Left renal cortex interstitium (tissue), 4 donors: ENCODE measurements around the gene TNFRSF1B. TPM values are rescaled to one million over a fixed set of nuclear protein-coding genes. Genes with fewer than 3 reads are reported as not detected.

ENCODE experiments used
- DNase-seq, 4 donors: peaks; one replicate each; pipeline ENCODE4 v3.0.0-alpha.2; 2013; ENCODE audit warnings: low read depth in 4 of 4, low spot score in 2 of 4, missing footprints in 1 of 4
- polyA plus RNA-seq, 4 donors: library from polyadenylated mRNA; unstranded; fragments of 120-200 nt; gene quantifications; one replicate each; pipeline ENCODE4 v1.2.1, GENCODE V29; 2013; ENCODE audit not compliant: insufficient read length in 4 of 4

TNFRSF1B gene
- polyA plus RNA-seq, 4 donors: 5.9 to 7.7 (median 6.7) TPM

DNA sequence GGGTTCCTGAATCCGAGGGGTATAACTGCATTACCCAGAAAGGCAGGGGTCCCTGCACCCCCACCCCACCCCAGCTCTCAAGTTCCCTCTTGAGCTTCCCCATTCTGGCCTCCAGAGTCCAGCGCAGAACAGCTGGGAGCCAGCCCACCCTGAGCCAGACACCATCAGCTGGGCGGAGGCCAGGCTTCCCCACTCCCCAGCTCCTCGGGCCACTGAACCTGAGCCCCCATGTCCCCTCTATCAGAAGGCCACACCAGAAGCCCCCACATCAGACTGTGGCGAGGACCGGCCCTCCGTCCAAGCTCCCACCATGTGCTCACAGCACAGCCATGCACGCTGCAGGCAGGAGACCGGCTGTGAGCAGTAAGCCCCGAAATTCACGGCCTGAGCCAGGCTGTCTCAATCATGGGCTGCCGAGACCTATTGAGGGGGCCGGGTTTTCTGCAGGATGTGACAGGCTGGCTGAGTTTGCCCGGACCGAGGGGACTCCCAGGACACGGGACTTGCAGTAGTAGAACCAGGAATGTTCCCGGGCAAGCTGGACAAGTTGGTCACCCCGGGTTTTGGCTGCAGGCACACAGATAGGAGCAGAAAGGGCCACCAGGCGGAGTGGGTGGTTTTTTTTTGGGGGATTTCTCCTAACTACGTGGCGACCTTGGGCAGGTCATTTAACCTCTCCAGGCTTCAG is 25.5 kb upstream of the TNFRSF1B start:
- DNase-seq: no peak

DNA sequence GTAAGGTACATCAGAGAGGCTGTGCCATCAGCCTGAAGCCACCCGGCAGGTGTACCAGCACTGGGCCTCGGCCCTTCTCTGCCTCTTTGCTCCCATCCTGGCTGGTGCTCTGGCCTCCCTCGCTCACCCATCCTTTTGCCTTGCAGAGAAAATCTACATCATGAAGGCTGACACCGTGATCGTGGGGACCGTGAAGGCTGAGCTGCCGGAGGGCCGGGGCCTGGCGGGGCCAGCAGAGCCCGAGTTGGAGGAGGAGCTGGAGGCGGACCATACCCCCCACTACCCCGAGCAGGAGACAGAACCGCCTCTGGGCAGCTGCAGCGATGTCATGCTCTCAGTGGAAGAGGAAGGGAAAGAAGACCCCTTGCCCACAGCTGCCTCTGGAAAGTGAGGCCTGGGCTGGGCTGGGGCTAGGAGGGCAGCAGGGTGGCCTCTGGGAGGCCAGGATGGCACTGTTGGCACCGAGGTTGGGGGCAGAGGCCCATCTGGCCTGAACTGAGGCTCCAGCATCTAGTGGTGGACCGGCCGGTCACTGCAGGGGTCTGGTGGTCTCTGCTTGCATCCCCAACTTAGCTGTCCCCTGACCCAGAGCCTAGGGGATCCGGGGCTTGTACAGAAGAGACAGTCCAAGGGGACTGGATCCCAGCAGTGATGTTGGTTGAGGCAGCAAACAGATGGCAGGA is 24.5 kb upstream of the TNFRSF1B start:
- no peak for DNase-seq

DNA sequence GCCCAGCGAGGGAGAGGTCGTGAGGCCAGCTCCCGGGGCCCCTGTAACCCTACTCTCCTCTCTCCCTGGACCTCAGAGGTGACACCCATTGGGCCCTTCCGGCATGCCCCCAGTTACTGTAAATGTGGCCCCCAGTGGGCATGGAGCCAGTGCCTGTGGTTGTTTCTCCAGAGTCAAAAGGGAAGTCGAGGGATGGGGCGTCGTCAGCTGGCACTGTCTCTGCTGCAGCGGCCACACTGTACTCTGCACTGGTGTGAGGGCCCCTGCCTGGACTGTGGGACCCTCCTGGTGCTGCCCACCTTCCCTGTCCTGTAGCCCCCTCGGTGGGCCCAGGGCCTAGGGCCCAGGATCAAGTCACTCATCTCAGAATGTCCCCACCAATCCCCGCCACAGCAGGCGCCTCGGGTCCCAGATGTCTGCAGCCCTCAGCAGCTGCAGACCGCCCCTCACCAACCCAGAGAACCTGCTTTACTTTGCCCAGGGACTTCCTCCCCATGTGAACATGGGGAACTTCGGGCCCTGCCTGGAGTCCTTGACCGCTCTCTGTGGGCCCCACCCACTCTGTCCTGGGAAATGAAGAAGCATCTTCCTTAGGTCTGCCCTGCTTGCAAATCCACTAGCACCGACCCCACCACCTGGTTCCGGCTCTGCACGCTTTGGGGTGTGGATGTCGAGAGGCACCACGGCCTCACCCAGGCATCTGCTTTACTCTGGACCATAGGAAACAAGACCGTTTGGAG is 23.7 kb upstream of the TNFRSF1B start:
- DNase-seq: no peak

DNA sequence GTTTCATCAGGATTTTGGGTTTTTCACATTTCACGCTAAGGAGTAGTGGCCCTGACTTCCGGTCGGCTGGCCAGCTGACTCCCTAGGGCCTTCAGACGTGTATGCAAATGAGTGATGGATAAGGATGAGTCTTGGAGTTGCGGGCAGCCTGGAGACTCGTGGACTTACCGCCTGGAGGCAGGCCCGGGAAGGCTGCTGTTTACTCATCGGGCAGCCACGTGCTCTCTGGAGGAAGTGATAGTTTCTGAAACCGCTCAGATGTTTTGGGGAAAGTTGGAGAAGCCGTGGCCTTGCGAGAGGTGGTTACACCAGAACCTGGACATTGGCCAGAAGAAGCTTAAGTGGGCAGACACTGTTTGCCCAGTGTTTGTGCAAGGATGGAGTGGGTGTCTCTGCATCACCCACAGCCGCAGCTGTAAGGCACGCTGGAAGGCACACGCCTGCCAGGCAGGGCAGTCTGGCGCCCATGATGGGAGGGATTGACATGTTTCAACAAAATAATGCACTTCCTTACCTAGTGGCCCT is 23.1 kb upstream of the TNFRSF1B start:
- no peak for DNase-seq

DNA sequence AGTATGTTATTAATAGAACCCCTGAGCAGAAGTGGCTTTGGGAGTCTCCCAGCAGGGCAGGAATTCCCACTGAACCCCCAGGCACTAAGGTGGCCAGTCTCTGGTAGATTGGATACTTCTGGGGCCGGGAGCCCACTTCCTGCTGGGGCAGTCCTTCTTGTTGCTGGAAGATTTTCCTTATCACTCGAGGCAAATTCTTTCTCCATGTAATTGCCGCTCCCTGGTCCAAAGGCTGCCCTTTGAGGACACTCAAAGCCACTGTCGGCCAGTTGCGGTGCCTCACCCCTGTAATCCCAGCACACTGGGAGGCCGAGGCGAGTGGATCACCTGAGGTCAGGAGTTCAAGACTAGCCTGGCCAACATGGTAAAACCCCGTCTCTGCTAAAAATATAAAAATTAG is 22.6 kb upstream of the TNFRSF1B start:
- DNase-seq: no peak

DNA sequence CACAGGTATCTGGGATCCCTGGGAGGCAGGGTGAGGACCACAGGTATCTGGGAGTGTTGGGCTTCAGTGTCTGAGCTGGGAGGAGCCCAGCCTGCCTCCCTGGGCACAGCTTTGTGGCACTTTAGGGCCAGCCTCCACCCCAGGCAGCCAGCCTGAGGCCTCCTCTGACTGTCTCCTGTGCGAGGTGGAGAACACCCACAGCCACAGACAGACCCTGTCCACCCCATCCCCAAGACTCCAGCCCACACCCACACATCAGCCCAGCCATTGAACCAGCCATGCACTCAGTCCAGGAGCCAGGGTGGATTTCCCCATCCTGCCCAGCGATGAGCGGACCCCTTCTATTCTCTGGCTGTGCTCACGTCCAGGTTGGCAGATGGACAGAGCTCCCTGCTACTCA is 21.8 kb upstream of the TNFRSF1B start:
- DNase-seq: no peak

DNA sequence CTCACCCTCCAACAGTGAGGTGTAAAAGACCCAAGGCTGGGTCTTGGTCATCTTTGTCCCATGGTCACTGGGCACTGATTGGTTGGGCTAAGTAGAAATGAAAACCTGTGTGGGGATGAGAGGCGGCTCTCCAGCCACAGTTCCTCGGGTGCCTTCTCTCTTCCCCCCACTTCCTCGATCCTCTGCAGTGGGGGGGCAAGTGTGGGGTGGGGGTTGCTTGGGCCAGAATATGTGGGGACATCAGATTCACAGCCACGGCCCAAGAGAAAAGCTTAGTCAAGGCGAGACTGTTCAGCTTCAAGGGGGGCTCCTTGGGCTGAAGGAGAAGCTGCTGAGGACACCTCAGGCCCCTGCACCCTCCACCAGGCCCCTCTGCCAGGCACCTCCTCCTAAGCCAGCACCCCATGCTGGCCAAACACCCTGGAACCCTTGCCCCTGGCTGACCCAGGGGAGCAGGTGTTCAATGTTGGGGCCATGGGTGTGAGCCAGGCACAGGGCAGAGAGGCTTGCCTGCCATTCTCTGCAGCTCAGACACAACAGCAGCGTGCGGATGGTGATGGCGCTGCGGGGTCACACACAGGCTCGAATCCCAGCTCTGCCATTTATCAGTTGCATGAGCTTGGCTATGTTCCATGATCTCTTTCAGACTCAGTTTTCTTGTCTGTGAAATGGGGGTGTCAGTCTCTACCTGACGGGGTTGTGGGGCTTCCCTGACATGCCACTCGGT is 21.0 kb upstream of the TNFRSF1B start:
- DNase-seq: no peak

DNA sequence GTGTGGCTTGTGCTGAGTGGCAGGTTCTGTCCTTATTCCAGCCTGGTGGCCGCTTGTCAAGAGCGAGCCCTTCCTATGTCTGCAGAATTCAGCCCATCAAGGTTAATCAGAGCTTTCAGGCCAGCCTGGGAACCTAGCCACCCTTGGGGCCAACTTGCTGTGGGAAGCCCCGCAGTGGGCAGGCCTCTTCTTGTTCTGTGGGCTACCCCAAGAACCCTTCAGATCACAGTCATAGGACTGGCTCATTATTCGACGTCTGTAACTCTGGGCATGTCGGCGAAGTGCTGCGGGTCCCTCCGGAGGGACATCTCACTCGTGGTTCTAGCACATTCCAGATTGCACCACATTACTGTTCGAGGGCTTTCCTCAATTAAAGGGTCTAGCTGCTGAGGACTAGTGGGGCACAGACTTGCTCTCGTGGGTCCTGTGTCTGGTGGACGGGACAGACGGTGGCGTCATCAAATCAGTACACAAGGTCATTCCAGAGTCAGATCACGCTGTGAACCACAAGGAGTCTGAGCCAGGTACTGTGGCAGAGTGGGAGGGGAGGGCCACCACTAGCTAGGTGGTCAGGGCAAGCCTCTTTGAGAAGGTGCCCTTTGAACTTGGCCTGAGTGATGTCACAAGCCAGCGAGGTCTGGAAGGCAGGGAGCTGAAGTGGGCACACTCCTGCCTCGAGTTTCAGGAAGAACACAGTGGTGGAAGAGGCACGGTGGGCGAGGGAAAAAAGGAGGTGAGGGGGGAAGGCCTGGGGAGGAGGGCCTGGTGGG is 20.3 kb upstream of the TNFRSF1B start:
- DNase-seq: no peak

DNA sequence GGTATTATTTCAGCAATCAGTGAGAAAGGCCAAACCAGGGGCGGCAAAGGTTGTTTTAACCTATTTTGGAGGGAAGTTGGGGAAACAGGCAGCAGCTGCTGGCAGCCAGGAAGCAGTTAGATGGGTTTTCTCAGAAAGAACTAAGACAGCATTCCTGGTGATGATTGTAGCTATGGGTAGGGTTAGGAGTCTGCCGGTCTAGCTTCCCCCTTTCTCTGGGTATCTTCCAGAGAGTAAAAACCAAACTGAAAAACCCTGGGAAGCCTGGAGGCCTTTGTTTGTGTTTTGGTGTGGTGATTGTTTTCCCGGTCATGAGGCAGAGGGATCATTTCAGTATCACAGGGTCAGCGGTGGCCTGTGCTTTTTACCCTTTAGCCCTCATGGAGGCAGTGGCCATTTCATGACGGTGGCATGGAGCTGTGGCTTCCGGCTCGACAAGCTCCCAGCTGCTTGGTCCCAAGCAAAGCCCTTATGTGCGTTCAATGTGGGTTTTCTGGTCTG is 19.5 kb upstream of the TNFRSF1B start:
- no peak for DNase-seq

DNA sequence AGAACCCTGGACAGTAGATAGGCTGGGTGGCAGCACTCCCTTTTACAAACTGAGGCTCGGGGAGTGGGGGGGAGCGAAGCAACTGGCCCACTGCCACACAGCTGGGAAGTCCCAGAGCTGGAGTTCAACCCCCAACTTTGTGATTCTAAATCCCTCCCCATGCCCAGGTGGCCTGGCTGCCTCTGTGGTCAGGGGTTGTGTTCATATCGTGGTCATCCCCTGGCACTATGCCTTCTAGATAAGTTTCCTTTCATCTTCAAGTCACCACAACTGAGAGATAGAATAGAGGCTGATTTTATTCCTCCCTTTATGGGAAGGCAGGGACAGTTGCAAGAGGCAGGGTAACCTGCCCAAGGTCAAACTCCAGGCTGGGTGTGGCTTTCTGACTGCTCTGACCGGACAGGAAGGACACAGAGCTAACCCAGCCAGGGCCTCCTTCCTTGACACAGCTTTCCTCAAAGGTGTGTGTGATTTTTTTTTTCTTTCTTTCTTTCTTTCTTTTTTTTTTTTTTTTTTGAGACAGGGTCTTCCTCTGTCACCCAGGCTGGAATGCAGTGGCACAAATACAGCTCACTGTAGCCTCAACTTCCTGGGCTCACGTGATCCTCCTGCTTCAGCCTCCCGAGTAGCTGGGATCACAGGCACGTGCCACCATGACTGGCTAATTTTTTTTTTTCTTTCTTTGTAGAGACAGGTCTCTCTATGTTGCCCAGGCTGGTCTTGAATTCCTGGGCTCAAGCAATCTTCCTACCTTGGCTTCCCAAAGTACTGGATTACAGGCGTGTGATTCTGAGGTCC is 18.4 kb upstream of the TNFRSF1B start:
- DNase-seq: no peak

DNA sequence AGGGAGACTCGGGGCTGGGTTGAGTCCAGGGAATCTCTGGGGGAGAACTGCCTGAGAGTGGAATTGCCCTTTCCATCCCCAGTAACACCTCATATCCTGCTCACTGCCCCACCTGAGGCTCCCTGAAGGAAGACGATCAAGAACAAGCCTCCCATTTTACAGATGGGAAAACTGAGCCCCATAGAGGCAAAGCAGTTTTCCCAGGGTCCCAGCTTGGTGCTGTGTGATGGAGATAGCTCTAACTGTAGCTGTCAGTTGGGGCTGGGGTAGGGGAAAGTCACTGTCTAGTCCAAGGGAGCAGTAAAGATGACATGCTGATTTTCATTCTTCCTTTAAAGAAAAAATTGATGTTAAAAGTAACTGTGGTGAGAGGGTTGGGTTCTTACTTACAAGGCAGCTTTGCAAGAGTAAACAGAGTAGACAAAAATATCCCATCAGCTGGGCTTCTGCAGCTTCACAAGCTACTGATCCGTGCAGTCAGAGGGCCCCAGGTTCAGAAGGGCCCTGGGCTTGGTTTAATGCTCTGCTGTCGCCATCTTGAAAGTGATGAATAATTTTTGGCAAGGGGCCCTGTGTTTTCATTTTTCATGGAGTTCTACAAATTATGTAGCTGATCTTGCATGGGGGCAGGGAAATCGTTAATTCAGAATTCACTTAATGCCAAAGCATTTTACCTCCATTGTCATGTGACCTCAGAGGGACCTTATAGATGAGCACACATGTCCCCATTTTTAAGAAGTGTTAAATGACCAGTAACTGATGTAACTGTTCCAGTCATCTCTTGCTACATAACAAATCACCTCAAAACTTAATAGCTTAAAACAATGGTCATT is 17.6 kb upstream of the TNFRSF1B start:
- no peak for DNase-seq

DNA sequence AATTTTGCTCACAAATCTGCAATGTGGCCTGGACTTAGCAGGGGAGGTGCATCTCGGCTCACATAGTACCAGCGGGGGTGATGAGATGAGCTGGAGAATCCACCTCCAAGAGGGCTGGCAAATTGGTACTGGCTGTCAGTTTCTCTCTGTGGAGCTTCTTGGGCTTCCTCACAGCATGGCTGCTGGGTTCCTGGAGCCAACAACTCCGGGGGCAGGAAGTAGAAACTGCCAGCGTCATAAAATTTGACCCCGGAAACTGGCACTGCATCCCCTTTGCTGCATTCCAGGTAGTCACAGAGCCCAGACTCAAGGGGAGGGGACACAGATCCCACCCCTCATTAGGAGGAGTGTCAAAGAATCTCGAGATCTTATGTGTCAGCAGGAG is 17.0 kb upstream of the TNFRSF1B start:
- DNase-seq: no peak

DNA sequence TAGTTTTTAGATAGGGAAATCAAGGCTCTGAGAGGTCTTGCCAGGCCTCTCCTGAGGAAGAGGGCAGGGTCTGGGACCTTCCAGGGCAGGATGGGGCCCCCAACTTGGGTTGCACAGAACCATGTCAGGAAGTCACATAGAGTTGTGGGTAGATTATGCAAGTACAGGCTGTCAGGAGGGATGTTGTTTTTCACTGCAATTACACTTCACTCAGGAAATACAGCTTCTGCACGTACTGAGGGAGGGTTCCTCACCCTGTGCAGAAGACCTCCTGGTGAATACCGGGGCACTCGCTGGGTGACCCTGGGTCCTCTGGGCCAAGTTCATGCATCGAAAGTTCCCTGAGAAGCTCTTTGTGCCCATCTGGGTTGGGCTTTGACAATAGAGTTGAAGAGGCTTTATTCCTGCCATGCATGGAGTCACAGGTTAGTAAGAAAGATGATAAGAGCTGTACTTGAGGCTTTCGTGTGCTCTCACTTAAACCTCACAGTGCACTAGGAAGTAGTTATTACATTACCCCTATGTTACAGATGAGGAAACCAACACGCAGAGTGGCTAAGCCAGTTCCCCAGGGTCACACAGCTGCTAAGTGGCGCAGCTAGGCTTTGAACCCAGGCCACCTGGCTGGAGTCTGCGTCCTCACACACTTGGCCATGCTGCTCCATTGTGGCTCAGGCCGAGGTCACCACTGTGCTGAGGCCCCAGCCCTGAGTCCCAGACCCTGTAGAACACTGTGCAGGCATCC is 16.2 kb upstream of the TNFRSF1B start:
- DNase-seq: no peak

DNA sequence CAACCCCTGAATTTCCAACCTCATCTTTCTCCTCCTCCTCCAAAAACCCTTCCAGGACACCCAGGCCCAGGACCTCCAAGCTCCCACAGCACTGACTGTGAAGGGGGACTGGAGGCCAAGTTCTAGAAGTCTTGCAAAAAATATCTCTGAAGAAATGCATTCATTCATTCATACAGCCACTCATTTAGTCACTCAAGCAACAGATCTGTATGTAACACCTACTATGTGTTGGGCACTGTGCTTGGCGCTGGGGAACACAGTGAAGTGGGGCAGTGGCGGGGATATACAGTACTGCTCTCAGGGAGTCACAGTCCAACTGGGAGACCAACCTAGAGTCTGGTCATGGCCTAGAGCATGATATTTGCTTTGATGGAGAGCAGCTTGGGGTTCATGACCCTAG is 15.3 kb upstream of the TNFRSF1B start:
- no peak for DNase-seq

DNA sequence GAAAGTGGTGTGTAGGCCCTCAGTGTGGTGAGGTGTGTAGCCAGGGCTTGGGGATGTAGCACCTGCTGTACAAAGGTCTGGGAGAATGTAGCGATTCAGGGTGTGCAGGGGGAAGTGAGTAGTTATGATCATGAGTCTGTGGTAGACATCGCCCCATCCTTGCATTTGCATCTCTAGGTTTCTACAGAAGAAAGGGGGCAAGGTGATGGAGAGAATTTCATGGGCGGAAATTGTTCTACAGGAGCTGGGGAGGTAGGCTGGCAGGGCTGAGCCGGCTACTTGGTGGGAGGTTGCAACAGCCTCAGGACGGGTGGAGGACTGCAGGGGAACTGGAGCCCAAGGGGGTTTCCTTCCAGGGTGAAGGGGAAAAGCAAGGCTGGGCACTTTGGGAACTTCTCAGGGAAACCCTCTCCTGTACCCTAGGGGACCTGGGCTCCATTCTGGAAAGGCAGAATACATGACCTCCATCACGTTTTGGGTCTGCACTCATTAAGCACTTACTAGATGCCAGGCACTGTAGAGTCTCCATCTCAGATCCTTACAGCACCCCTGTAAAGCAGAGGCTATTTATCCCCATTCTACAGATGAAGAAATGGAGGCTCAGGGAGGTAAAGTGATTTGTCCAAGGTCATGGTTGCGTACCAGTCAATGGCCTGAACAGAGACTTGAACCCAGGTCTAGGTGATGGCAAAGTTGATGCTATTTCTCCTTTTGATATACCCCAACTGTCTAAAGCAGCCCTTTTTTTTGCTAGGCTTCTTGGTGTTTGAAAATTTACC is 14.5 kb upstream of the TNFRSF1B start:
- DNase-seq: no peak

DNA sequence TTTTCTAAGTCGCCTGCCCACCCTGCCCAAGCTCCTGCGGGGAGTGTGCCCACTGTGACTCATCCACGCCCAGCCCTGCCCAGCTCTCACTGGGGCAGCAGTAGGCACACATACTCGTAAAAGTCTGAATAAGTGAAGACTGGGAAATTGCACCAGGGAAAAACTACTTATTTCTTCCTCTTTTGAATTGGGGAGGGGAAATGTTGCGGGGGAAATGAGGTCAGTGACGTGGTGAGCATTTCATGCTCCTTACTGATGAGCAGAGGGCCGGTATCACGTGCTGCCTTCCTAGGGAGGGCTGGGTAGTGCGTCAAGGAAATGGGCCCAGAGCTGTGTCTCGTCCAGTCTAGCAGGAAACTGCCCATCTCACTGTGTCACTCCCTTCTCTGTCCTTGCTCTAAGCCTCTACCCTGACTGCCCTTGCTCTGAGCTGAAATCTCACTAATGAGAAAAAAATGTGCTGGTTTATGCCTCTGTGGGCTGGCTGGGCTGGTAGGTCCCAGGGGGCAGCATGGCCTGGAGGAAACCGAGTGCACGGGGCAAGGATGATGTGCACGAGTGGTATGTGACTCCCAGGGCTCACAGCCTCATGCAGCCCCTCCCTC is 13.5 kb upstream of the TNFRSF1B start:
- no peak for DNase-seq
